ENCODE measurements around the gene C5orf34.
"Not testable (repeated sequence)": the region's sequence is repeated elsewhere in the genome, so short reads cannot be mapped to it uniquely, and the experiment has no call there.

DNA sequence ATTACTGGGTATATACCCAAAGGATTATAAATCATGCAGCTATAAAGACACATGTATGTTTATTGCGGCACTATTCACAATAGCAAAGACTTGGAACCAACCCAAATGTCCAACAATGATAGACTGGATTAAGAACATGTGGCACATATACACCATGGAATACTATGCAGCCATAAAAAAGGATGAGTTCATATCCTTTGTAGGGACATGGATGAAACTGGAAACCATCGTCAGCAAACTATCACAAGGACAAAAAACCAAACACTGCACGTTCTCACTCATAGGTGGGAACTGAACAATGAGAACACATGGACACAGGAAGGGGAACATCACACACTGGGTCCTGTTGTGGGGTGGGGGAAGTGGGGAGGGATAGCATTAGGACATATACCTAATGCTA, 49.5 kb downstream of the C5orf34 start:
- TF ChIP-seq, protein P1, sequence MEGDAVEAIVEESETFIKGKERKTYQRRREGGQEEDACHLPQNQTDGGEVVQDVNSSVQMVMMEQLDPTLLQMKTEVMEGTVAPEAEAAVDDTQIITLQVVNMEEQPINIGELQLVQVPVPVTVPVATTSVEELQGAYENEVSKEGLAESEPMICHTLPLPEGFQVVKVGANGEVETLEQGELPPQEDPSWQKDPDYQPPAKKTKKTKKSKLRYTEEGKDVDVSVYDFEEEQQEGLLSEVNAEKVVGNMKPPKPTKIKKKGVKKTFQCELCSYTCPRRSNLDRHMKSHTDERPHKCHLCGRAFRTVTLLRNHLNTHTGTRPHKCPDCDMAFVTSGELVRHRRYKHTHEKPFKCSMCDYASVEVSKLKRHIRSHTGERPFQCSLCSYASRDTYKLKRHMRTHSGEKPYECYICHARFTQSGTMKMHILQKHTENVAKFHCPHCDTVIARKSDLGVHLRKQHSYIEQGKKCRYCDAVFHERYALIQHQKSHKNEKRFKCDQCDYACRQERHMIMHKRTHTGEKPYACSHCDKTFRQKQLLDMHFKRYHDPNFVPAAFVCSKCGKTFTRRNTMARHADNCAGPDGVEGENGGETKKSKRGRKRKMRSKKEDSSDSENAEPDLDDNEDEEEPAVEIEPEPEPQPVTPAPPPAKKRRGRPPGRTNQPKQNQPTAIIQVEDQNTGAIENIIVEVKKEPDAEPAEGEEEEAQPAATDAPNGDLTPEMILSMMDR (IDR thresholded peaks at IDR 0.05; ENCODE audit: low read length): not testable (repeated sequence)
- TF ChIP-seq EZH2 (IDR thresholded peaks at IDR 0.05; ENCODE audit: borderline replicate concordance, low read length): not testable (repeated sequence)

All from OCI-LY1 (cell line).